ENCODE measurements around the gene RC3H1. TPM values are rescaled to one million over a fixed set of nuclear protein-coding genes. Genes with fewer than 3 reads are reported as not detected.
A peak's percentile ranks its signal among the peaks of the same experiment; 100 is the strongest.

The RC3H1 gene
- total and polyA plus RNA-seq, 10 of the 15 experiments (the other 5 are each of a cell fraction or from before 2014, with no cell fraction given) = 1.4 to 33.9 (median 11.8) TPM

DNA sequence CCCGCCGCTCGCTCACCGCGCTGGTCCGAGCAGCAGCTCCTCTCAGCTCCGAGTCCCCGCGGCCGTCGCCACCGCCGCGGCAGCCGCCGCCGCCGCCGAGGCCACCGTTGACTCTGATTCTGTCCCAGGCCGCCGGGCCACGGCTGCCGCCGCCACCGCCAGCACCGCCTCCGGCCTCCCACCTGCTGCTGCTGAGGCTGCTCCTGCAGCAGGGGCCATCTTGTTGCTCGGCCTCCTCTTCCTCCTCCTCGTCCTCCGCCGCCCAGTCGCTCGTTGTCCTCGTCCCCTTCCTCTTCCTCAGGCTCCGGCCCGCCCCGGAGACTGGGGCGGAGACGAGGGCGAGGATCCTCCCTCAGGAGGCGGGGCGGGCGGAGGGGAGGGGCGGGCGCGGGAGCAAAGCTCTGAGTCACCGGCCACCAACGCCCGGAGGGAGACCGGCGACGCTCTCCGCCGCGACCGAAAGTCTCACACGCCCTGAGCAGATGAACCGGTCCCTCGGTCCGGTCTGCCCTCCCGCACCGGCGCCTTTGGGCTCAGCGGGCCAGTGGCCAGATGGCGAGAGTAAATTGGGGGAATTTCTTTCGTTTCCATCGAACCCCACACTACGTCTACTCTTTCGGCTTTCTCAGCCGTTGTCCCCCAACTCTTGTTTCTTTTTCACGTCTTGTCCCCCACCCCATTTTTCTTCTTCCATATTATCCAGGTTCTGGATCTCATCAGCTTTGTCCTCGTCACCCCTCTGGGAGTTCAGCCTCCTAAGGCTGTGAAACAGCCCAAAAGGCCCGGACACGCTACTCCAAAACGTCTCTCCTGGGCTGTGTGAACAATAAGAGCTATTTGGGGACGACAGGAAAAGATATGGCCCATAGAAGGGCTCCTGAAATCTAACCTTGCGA lies at the start of gene RC3H1 (continued):
- TF ChIP-seq TAF1 (IDR thresholded peaks at IDR 0.05; ENCODE audit: borderline replicate concordance, low read depth, low read length) (peak; percentile 90), CHD2 (IDR thresholded peaks at IDR 0.05; ENCODE audit: borderline replicate concordance, low read depth, low read length) (peak; percentile 13; the same call in 1 of the 2 replicates), TCF3 (IDR thresholded peaks at IDR 0.05; ENCODE audit: borderline replicate concordance, insufficient read depth, low read depth, low read length) (0 out of 2 replicates have a peak, but pooled peaks have one; percentile 10), ZBED1 (IDR thresholded peaks at IDR 0.05; ENCODE audit: borderline replicate concordance) (no peak), EZH2 (IDR thresholded peaks at IDR 0.05; ENCODE audit: borderline replicate concordance, control insufficient read depth, low read depth, low read length) (no peak), RFX5 (IDR thresholded peaks at IDR 0.05; ENCODE audit: low read depth, low read length) (no peak), EGR1 (IDR thresholded peaks at IDR 0.05; ENCODE audit: borderline replicate concordance in 1 of 2, low read depth in 2 of 2, low read length in 2 of 2) (no peak), PML (IDR thresholded peaks at IDR 0.05; ENCODE audit: low read length) (peak; percentile 36; the same call in 1 of the 2 replicates), SUPT20H (IDR thresholded peaks at IDR 0.05; ENCODE audit: borderline replicate concordance, control insufficient read depth, low read depth, low read length) (no peak), NFIC (IDR thresholded peaks at IDR 0.05; ENCODE audit: low read depth, low read length) (no peak), ATF3 (IDR thresholded peaks at IDR 0.05; ENCODE audit: borderline replicate concordance, extremely low read depth, low read depth, low read length) (no peak), SRF (IDR thresholded peaks at IDR 0.05; ENCODE audit: low read depth in 2 of 2, low read length in 2 of 2) (no peak), ZNF217 (IDR thresholded peaks at IDR 0.05) (no peak), YY1 (IDR thresholded peaks at IDR 0.05; ENCODE audit: low read depth, low read length) (peak; percentile 94), ZNF384 (IDR thresholded peaks at IDR 0.05; ENCODE audit: borderline replicate concordance, low read depth, low read length) (no peak), ELK1 (IDR thresholded peaks at IDR 0.05; ENCODE audit: low read depth, low read length) (no peak), KLF5 (IDR thresholded peaks at IDR 0.05; ENCODE audit: partially characterized antibody) (no peak), NFXL1 (IDR thresholded peaks at IDR 0.05; ENCODE audit: borderline replicate concordance) (peak; percentile 94), SUZ12 (IDR thresholded peaks at IDR 0.05; ENCODE audit: unreplicated experiment) (no peak), CHD1 (IDR thresholded peaks at IDR 0.05; ENCODE audit: low read depth, low read length) (no peak), RBBP5 (conservative IDR thresholded peaks at IDR 0.05) (no peak), MXI1 (IDR thresholded peaks at IDR 0.05; ENCODE audit: low read depth, low read length) (peak; percentile 23; the same call in 1 of the 2 replicates), HDGF (IDR thresholded peaks at IDR 0.05) (peak; percentile 86), PAX5 (IDR thresholded peaks at IDR 0.05; ENCODE audit: borderline replicate concordance, low read depth, low read length) (no peak), DPF2 (IDR thresholded peaks at IDR 0.05) (no peak)
- TF ChIP-seq, protein P1, sequence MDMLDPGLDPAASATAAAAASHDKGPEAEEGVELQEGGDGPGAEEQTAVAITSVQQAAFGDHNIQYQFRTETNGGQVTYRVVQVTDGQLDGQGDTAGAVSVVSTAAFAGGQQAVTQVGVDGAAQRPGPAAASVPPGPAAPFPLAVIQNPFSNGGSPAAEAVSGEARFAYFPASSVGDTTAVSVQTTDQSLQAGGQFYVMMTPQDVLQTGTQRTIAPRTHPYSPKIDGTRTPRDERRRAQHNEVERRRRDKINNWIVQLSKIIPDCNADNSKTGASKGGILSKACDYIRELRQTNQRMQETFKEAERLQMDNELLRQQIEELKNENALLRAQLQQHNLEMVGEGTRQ (IDR thresholded peaks at IDR 0.05; ENCODE audit: borderline replicate concordance, low read depth, low read length) = no peak
